Hematopoietic multipotent progenitor cell treated with erythropoietin and hydrocortisone succinate and interleukin-3 and kit ligand, for 8 days (in vitro differentiated cells): Measurements from ENCODE around the gene BCO1.

ENCODE experiments used
- DNase-seq: peaks from one replicate; pipeline ENCODE4 v3.0.0-alpha.2; 2015

The BCO1 gene

GRCh38 chr16:81276323-81276722 lies 37.8 kb downstream of the BCO1 start:
- no peak for DNase-seq

DNA sequence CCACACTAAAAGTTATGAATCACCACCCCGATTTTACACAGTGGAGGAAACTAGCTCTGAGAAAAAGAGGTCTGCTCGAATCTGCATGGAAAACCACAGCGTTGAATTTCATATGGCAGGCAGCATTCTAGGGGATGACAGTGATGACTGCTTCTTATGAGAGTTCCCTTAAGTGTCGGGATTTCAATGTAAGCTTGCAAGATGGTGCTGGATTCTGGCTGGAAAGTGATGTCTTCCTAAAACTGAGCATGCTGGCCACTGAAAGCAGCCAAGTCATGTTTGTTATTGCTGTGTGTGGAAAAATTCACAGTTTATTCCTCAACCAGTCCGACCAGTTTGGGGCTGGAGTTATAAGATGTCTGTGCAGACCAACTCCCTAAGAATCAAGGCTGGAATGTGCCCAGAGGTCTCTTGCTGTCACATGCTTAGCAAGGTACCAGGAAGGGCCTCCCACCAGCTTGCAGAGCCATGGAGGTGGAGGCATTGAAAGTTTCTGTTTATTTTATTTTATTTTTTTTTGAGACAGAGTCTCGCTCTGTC lies 39.1 kb downstream of the BCO1 start:
- DNase-seq: no peak

- no peak for DNase-seq
Observed at GRCh38 chr16:81278526-81278925, 40.0 kb downstream of the BCO1 start.

DNA sequence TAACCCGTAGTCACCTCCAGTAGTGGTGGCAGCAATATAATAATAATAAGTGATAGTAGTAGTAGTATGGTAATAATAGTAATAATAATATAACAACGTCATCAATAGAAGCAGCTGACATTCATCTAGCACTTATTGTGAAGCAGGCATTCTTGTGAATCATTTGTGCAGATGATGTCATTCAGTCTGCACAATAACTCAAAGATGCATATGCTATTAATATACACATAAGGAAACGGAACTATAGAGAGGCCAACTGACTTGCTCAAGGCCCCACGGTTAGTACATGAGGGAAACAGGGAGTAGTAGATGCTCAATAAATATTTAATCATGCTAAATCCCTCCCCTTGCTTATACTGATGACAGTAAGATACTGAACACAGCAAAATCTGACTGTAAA lies 40.9 kb downstream of the BCO1 start:
- no peak for DNase-seq

- DNase-seq: no peak
Observed at GRCh38 chr16:81280393-81280792, 41.9 kb downstream of the BCO1 start.

DNA sequence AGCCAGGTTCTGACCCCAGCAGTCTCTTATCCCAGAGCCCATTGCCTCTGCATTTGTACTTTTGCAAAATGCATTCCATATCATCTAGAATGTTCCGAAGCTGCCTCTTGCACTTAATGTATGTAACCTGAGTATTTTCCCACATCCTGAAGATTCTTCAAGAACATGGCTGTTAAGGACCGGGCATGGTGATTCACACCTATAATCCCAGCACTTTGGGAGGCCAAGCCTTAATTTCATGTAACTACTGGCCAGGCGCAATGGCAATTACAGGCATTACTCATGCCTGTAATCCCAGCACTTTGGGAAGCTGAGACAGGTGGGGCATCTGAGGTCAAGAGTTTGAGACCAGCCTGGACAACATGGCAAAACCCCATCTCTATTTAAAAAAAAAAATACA lies 44.6 kb downstream of the BCO1 start:
- DNase-seq: no peak

GRCh38 chr16:81284995-81285600 lies 46.6 kb downstream of the BCO1 start:
- no peak for DNase-seq

- DNase-seq: no peak
Observed at GRCh38 chr16:81286190-81286589, 47.7 kb downstream of the BCO1 start.

GRCh38 chr16:81291117-81291516 lies 52.6 kb downstream of the BCO1 start:
- DNase-seq: no peak

- DNase-seq: no peak
Observed at GRCh38 chr16:81292936-81293335, 54.4 kb downstream of the BCO1 start.

DNA sequence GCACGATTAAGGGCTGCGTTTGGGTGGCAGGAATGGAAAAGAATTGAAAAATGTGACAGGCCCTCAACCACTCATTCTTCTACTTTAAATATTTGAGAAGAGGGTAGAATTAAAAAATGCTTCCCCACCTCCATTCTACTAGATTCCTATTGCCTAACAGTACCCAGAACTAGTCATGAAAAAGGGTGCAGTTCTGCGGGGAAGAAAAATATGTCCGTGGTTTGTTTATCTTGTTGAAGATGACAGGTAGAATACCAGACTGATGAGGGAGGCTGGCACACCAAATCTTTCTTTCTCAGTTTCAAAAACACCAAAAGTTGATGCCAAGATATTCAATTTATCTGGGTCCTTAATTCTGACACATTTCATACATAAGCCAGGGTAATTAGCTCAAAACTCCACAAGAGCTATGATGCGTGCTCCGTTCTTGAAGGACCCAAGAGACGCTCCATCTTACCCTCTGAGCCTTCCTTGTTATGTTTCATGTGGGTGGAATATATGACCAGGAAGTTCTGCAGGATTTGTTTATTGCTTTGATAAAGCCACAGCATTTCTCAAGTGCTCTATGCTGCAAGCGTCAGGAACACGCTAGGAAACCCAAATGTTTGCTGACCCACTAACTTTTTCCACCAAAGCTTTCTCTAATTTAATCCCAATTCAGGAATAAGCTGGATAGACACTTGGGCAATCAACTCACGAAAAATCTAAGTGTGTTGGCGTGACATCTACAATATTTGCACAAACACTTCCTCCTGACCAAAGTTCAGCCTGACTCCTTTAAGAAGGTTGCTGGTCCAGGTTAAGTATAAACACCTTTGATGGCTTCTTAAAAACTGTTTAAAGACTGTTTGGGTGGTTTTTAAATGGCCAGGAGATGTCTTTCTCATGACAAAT lies 55.7 kb downstream of the BCO1 start:
- no peak for DNase-seq

- DNase-seq: no peak
Observed at GRCh38 chr16:81296631-81297030, 58.1 kb downstream of the BCO1 start.

DNA sequence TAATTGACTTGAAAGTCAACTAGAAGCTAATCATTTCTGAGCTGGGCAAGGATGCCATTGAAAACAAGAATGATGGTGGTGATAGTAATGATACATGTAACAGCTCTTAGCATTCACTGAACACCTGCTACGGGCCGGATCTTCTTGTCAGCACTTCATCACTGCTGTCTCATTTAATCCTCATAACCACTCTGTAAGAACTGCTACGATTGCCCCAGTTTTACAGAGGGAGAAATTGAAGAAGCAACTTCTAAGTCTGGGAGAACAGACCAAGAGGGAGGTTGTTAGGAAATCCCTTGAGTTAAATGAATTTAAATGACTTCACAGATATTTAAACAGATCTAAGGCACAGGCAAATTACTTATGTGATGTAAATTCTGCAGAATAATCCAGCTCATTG lies 69.3 kb downstream of the BCO1 start:
- DNase-seq: no peak

GRCh38 chr16:81310045-81310644 lies 71.7 kb downstream of the BCO1 start:
- DNase-seq: no peak

- DNase-seq: no peak
Observed at GRCh38 chr16:81311762-81312161, 73.3 kb downstream of the BCO1 start.

DNA sequence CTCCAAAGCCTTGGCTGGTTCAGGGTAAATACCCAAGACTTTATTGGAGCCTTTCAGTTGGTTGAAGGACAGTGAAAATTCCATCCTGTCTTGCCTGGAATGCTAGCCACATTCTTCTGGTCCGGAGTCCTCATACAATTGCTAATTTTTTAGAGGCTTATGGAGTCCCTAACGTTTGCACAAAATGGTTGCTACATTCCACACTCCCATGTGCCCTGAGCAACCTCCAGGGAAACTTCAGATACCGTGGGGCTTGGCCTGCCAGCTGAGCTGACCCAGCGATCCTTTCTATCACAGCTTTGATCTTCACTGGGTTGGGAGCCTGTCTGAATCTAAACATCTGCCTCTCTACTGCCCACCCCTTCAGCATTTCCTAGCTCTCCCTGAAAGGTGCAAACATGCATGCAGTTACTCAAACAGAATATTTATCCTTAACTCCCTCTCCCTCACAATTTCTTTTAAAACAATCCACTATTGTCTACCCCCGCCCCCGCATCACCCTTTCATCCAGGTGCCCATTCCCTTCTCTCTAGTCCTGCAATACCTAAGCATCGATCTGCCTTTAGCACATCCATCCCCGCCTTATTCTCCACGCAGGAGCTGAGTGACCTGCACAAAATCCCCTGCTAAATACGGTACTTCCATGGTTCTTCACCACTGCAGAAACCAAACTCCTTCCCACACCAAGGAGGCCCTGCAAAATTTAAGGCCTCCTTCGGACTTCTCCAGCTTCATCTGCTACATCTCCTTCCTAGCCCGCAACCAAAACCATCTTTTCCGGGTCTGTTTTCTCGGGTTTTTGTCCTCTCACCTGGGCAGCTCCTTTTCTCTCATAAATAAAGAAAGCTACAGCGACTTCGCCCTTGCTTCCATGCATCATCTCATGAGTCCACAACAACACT lies 75.5 kb downstream of the BCO1 start:
- peak; percentile 38 for DNase-seq

DNA sequence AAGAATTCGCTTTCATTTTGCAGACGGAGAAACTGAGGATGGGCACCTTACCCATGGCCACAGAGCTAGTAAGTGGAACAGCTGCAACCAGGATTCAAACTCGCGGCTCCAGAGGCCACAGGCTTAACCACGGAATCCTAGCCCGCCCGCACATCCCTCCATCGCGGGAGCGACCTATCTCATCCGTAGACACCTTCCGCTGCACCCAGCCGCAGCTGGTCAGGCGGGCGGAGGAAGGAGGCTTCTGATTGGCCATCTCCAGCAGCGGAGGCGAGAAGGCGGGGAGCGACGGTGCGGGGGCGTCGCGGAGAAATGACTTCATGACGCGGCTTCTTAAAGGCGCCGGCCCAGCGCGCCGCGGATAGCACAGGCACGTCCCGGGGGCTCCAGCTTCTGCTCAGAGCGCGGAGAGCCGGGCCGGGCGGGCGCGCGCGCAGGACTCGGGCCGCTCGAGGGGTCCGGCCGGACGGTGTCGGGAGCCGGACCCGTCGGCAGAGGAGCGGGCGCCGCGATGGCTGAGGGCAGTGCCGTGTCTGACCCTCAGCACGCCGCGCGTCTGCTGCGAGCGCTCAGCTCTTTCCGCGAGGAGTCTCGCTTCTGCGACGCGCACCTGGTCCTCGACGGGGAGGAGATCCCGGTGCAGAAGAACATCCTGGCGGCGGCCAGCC lies 76.2 kb downstream of the BCO1 start, which contains the start of gene GAN:
Gene GAN (plus strand): TSS at position 360 of the 668 bp plus-strand sequence. CDS start 152 bp downstream, at position 512.
- DNase-seq: peak; percentile 95

- DNase-seq: peak; percentile 49
Observed at GRCh38 chr16:81315271-81316175, 77.0 kb downstream of the BCO1 start.

- DNase-seq: no peak
Observed at GRCh38 chr16:81316176-81316496, 77.6 kb downstream of the BCO1 start.

DNA sequence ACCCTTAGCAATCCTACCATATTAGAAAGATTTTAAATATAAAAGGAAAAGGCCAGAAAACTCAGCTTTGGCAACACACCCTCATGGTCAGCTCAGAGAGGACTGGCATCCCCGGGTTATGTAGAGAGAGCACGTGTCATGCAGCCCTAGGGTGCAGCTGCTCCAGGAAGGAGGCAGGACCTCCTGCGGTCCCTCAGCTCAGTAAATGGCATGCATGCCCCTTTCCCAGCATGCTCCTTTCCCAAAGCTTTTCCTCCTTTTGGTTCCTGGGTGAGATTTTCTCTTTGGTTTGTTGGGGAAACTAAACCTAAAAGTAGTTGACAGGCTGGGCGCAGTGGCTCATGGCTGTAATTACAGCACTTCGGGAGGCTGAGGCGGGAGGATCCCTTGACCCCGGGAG lies 80.2 kb downstream of the BCO1 start:
- DNase-seq: no peak
